DND-41 (cell line): Measurements from ENCODE around the gene EIF2B2.

Experiments used
- ATAC-seq: fragments of 200-7000 bp; cut with Tn5 transposase; 3 replicates; pipeline ENCODE4 v1.9.1; 2021; ENCODE audit warnings: low read depth; ENCODE audit not compliant: insufficient read depth
- DNase-seq: peaks from one replicate; pipeline ENCODE4 v3.0.0-alpha.2; 2020
- H2AFZ ChIP-seq: 2 replicates; pipeline ENCODE4 v1.6.0; 2012; ENCODE audit warnings: low read depth, low read length
- H3K27ac ChIP-seq: 2 replicates; pipeline ENCODE4 v1.5.1; 2012; ENCODE audit warnings: low read length, inconsistent platforms
- H3K27me3 ChIP-seq: fragments of 200-600 bp; sonication (generic); 2 replicates; pipeline ENCODE4 v1.6.0; 2012; ENCODE audit warnings: low read length, mild to moderate bottlenecking, inconsistent platforms; ENCODE audit not compliant: insufficient read depth, poor library complexity
- H3K36me3 ChIP-seq: 2 replicates; pipeline ENCODE4 v1.5.1; 2012; ENCODE audit warnings: low read length, inconsistent platforms; ENCODE audit not compliant: insufficient read depth
- H3K4me1 ChIP-seq: 2 replicates; pipeline ENCODE4 v1.5.1; 2012; ENCODE audit warnings: mild to moderate bottlenecking, low read length; ENCODE audit not compliant: insufficient read depth
- H3K4me2 ChIP-seq: 2 replicates; pipeline ENCODE4 v1.6.0; 2012; ENCODE audit warnings: mild to moderate bottlenecking, moderate library complexity, low read length, inconsistent platforms; ENCODE audit not compliant: insufficient read depth
- H3K4me3 ChIP-seq, 2 experiments: fragments of 200-600 bp in 1 of 2; shearing (Covaris generic) in 1 of 2; 2 replicates each; pipeline ENCODE4 v1.5.1; 2012 to 2016; ENCODE audit warnings: inconsistent platforms in 2 of 2, low read length in 2 of 2, mild to moderate bottlenecking in 2 of 2, low read depth in 1 of 2, moderate library complexity in 1 of 2
- H3K79me2 ChIP-seq: 2 replicates; pipeline ENCODE4 v1.6.0; 2012; ENCODE audit warnings: low read length, inconsistent platforms; ENCODE audit not compliant: insufficient read depth
- H3K9ac ChIP-seq: 2 replicates; pipeline ENCODE4 v1.6.0; 2012; ENCODE audit warnings: low read depth, mild to moderate bottlenecking, inconsistent platforms, low read length, moderate library complexity
- H3K9me3 ChIP-seq: 2 replicates; pipeline ENCODE4 v1.5.1; 2012; ENCODE audit warnings: low read length, moderate library complexity, mild to moderate bottlenecking, inconsistent platforms; ENCODE audit not compliant: insufficient read depth, severe bottlenecking
- H4K20me1 ChIP-seq: 2 replicates; pipeline ENCODE4 v1.6.0; 2012; ENCODE audit warnings: low read length; ENCODE audit not compliant: insufficient read depth
- EZH2 ChIP-seq: IDR thresholded peaks from 3 replicates; pipeline ENCODE4 v1.6.1; 2012; ENCODE audit warnings: borderline replicate concordance, low read depth, mild to moderate bottlenecking, moderate library complexity, low read length, inconsistent platforms; ENCODE audit not compliant: severe bottlenecking
- TF ChIP-seq, protein P1 (sequence below): IDR thresholded peaks from 2 replicates; pipeline ENCODE4 v1.5.1; 2012; ENCODE audit warnings: borderline replicate concordance, low read length, moderate library complexity, mild to moderate bottlenecking; ENCODE audit not compliant: poor library complexity, severe bottlenecking; ENCODE audit errors: extremely low read depth

EIF2B2 gene

DNA sequence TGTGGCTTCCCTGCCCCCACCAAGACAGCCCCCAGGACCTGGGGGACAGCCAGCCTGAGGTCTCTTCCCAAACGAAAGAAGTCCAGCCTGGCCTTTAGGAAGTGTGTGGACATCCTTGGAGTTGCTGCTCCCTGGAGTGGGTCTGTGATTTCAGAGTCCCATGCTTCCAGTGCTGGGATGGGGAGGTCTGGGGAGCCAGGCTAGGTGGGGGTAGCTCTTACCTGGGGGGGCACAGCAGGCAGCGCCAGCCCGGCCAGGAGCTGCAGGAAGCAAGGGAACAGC, 47.8 kb upstream of the EIF2B2 start:
- H3K36me3 ChIP-seq: no peaks in the 10 kb centered on the region
- H3K9ac ChIP-seq: no peak overlapping the region
- ATAC-seq: no peak
- H4K20me1 ChIP-seq: no peaks in the 10 kb centered on the region
- TF ChIP-seq, protein P1, sequence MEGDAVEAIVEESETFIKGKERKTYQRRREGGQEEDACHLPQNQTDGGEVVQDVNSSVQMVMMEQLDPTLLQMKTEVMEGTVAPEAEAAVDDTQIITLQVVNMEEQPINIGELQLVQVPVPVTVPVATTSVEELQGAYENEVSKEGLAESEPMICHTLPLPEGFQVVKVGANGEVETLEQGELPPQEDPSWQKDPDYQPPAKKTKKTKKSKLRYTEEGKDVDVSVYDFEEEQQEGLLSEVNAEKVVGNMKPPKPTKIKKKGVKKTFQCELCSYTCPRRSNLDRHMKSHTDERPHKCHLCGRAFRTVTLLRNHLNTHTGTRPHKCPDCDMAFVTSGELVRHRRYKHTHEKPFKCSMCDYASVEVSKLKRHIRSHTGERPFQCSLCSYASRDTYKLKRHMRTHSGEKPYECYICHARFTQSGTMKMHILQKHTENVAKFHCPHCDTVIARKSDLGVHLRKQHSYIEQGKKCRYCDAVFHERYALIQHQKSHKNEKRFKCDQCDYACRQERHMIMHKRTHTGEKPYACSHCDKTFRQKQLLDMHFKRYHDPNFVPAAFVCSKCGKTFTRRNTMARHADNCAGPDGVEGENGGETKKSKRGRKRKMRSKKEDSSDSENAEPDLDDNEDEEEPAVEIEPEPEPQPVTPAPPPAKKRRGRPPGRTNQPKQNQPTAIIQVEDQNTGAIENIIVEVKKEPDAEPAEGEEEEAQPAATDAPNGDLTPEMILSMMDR: no peak
- no peaks in the 10 kb centered on the region for H3K9me3 ChIP-seq
- no peaks in the 10 kb centered on the region for H3K4me1 ChIP-seq
- no peak overlapping the region for H3K4me2 ChIP-seq
- H3K27me3 ChIP-seq: no peaks in the 10 kb centered on the region
- no peak for DNase-seq
- no peaks in the 10 kb centered on the region for H3K79me2 ChIP-seq
- no peak overlapping the region for H3K4me3 ChIP-seq
- H2AFZ ChIP-seq: no peak overlapping the region
- no peak overlapping the region for H3K27ac ChIP-seq

DNA sequence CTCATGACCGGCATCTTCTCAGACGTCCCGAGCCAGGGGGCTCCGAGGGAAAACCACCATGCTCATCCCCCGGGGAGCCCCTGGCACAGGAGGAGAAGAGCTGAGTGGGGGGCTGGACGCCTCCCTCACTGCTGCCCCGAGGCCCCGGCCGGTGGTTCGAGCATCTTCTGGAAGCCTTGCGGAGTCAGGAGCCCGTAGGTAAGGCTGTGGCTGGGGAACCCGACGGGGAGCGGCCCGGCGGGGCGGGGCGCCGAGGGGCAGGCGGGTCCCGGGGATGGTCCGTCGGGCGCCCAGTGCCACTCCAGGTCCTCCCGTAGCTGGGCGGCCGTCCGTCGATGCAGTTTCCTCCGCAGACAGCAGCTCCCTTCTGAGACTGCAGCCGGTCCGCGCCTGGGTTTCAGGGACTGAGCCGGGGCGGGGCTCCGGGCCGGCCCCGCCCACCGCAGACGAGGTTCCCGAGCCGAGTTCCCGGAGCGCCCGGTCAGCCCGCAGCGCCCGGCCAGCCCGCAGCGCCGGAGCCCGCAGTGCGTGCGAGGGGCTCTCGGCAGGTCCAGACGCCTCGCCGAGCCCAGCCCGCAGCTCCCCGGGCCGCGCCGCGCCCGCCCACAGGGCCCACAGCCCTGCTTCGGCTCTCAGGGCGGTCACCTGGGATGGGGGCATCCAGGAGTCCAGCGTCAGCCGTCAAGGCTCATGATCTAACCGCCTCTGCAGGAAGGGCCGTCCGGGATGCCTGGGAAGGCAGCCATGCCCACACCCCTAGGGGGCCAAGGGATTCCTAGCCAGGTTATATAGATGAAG, 47.3 kb upstream of the EIF2B2 start, which contains the start of gene PGF:
TSS of gene PGF (minus strand) at position 369 of the 798 bp plus-strand sequence. CDS start at position 14, 355 bp downstream.
- Histone ChIP-seq H3K4me2 (no peak within 1 kb of the TSS), H3K36me3 (no peaks in the 10 kb centered on the region), H3K9me3 (no peaks in the 10 kb centered on the region), H3K27me3 (no peaks in the 10 kb centered on the region), H3K4me1 (no peaks in the 10 kb centered on the region), H3K79me2 (no peaks in the 10 kb centered on the region), H2AFZ (no peak within 1 kb of the TSS), H3K27ac (no peak within 1 kb of the TSS), H3K4me3 (no peak within 1 kb of the TSS), H3K9ac (no peak within 1 kb of the TSS), H4K20me1 (no peaks in the 10 kb centered on the region)
- no peak for DNase-seq
- no peak for TF ChIP-seq EZH2
- TF ChIP-seq, protein P1: no peak
- ATAC-seq: no peak

- Histone ChIP-seq H2AFZ (no peak overlapping the region), H3K4me3 (no peak overlapping the region), H3K4me1 (no peaks in the 10 kb centered on the region), H3K27me3 (no peaks in the 10 kb centered on the region), H3K9me3 (no peaks in the 10 kb centered on the region), H4K20me1 (no peaks in the 10 kb centered on the region), H3K4me2 (no peak overlapping the region), H3K9ac (no peak overlapping the region), H3K79me2 (no peaks in the 10 kb centered on the region), H3K36me3 (no peaks in the 10 kb centered on the region), H3K27ac (no peak overlapping the region)
- ATAC-seq: no peak
- no peak for DNase-seq
- TF ChIP-seq, protein P1: no peak
- TF ChIP-seq EZH2: no peak
Observed at GRCh38 chr14:74956027-74956279, 46.8 kb upstream of the EIF2B2 start.
